HUES64 (cell line): ENCODE data around the gene CGRRF1.

ENCODE experiments used
- H3K27ac ChIP-seq: 2 replicates; pipeline ENCODE4 v1.7.0; 2013; ENCODE audit warnings: low read depth, low read length, inconsistent platforms
- H3K27me3 ChIP-seq: 2 replicates; pipeline ENCODE4 v1.6.1; 2013; ENCODE audit warnings: mild to moderate bottlenecking, low read length; ENCODE audit not compliant: insufficient read depth
- H3K36me3 ChIP-seq: 2 replicates; pipeline ENCODE4 v1.6.1; 2013; ENCODE audit warnings: mild to moderate bottlenecking, low read length; ENCODE audit not compliant: insufficient read depth
- H3K4me1 ChIP-seq: 2 replicates; pipeline ENCODE4 v1.6.1; 2013; ENCODE audit warnings: mild to moderate bottlenecking, low read length, moderate library complexity; ENCODE audit not compliant: insufficient read depth
- H3K4me3 ChIP-seq: 2 replicates; pipeline ENCODE4 v1.5.1; 2013; ENCODE audit warnings: mild to moderate bottlenecking, low read length, moderate library complexity
- H3K9ac ChIP-seq: 2 replicates; pipeline ENCODE4 v1.6.1; 2013; ENCODE audit warnings: mild to moderate bottlenecking, low read depth, low read length
- H3K9me3 ChIP-seq: 2 replicates; pipeline ENCODE4 v1.6.1; 2013; ENCODE audit warnings: low read depth, low read length; ENCODE audit not compliant: insufficient read depth
- WGBS: fragments of 150-250, 120-280 bp; methylation state at CpG from one replicate; pipeline ENCODE4 v1.1.7; 2013; ENCODE audit warnings: missing lambda C conversion rate; 5-methylcytosine and 5-hydroxymethylcytosine counted together

The CGRRF1 gene

GRCh38 chr14:54577494-54577893 is 67.8 kb downstream of the CGRRF1 start:
- Histone ChIP-seq H3K4me1 (no peaks in the 10 kb centered on the region), H3K9me3 (no peaks in the 10 kb centered on the region), H3K9ac (no peak overlapping the region), H3K36me3 (0 out of 2 replicates have a peak, but pooled peaks cover 4% of the 10 kb centered on the region), H3K27ac (no peak overlapping the region), H3K4me3 (no peak overlapping the region), H3K27me3 (no peaks in the 10 kb centered on the region)
- 90% methylated on average over 6 of the region's 6 CpGs for WGBS

GRCh38 chr14:54577977-54578376 is 68.3 kb downstream of the CGRRF1 start:
- H3K4me3 ChIP-seq, result no peak overlapping the region
- no peak overlapping the region for H3K9ac ChIP-seq
- H3K9me3 ChIP-seq, result no peaks in the 10 kb centered on the region
- H3K36me3 ChIP-seq, result 0 out of 2 replicates have a peak, but pooled peaks cover 4% of the 10 kb centered on the region
- H3K4me1 ChIP-seq, result no peaks in the 10 kb centered on the region
- 84% methylated on average over 3 of the region's 3 CpGs for WGBS
- no peaks in the 10 kb centered on the region for H3K27me3 ChIP-seq
- H3K27ac ChIP-seq, result no peak overlapping the region

GRCh38 chr14:54579621-54580020 is 69.9 kb downstream of the CGRRF1 start:
- no peaks in the 10 kb centered on the region for H3K36me3 ChIP-seq
- no peak overlapping the region for H3K9ac ChIP-seq
- H3K9me3 ChIP-seq, result no peaks in the 10 kb centered on the region
- no peaks in the 10 kb centered on the region for H3K27me3 ChIP-seq
- 77% methylated on average over 1 of the region's 1 CpG for WGBS
- H3K4me1 ChIP-seq, result no peaks in the 10 kb centered on the region
- H3K4me3 ChIP-seq, result no peak overlapping the region
- H3K27ac ChIP-seq, result no peak overlapping the region

GRCh38 chr14:54580933-54581332 is 71.2 kb downstream of the CGRRF1 start:
- Histone ChIP-seq H3K36me3 (no peaks in the 10 kb centered on the region), H3K27me3 (no peaks in the 10 kb centered on the region), H3K4me1 (no peaks in the 10 kb centered on the region), H3K4me3 (no peak overlapping the region), H3K9ac (no peak overlapping the region), H3K27ac (no peak overlapping the region), H3K9me3 (no peaks in the 10 kb centered on the region)
- 99% methylated on average over 3 of the region's 3 CpGs for WGBS

GRCh38 chr14:54582334-54582733 is 72.6 kb downstream of the CGRRF1 start:
- Histone ChIP-seq H3K9ac (no peak overlapping the region), H3K4me1 (no peaks in the 10 kb centered on the region), H3K27ac (no peak overlapping the region), H3K9me3 (no peaks in the 10 kb centered on the region), H3K36me3 (no peaks in the 10 kb centered on the region), H3K4me3 (no peak overlapping the region), H3K27me3 (no peaks in the 10 kb centered on the region)
- WGBS, result 91% methylated on average over 7 of the region's 7 CpGs

GRCh38 chr14:54584097-54584496 is 74.4 kb downstream of the CGRRF1 start:
- Histone ChIP-seq H3K27ac (no peak overlapping the region), H3K4me1 (no peaks in the 10 kb centered on the region), H3K4me3 (no peak overlapping the region), H3K9ac (no peak overlapping the region), H3K9me3 (no peaks in the 10 kb centered on the region), H3K36me3 (no peaks in the 10 kb centered on the region), H3K27me3 (no peaks in the 10 kb centered on the region)
- WGBS, result 93% methylated on average over 1 of the region's 1 CpG

- Histone ChIP-seq H3K27me3 (no peaks in the 10 kb centered on the region), H3K4me3 (no peak overlapping the region), H3K9me3 (no peaks in the 10 kb centered on the region), H3K9ac (no peak overlapping the region), H3K36me3 (no peaks in the 10 kb centered on the region), H3K4me1 (no peaks in the 10 kb centered on the region), H3K27ac (no peak overlapping the region)
- 94% methylated on average over 2 of the region's 3 CpGs for WGBS
These were observed 75.5 kb downstream of the CGRRF1 start for GRCh38 chr14:54585214-54585613.
